GM12875 (cell line): ENCODE data around the gene THSD4.

ENCODE experiments used
- H3K4me3 ChIP-seq: one replicate; pipeline ENCODE4 v1.5.1; 2011; ENCODE audit warnings: low read depth, low read length, control low read depth
- CTCF ChIP-seq: IDR thresholded peaks from 2 replicates; pipeline ENCODE4 v1.5.1; 2011; ENCODE audit warnings: low read depth, mild to moderate bottlenecking, control low read depth, inconsistent platforms, low read length, moderate library complexity, borderline replicate concordance; ENCODE audit not compliant: insufficient read depth

THSD4 gene

GRCh38 chr15:71515375-71516186, 400.3 kb downstream of the THSD4 start:
- TF ChIP-seq CTCF = no peak

GRCh38 chr15:71517751-71518150, 402.5 kb downstream of the THSD4 start:
- H3K4me3 ChIP-seq = no peak overlapping the region
- no peak for TF ChIP-seq CTCF

More at GRCh38 chr15:71515375-71516186, 400.3 kb downstream of the THSD4 start:
- no peak overlapping the region for H3K4me3 ChIP-seq

- TF ChIP-seq CTCF = no peak
- no peak overlapping the region for H3K4me3 ChIP-seq
Observed at GRCh38 chr15:71518661-71519060, 403.4 kb downstream of the THSD4 start.

GRCh38 chr15:71526060-71526820, 411.0 kb downstream of the THSD4 start:
- H3K4me3 ChIP-seq = no peak overlapping the region
- no peak for TF ChIP-seq CTCF

GRCh38 chr15:71529361-71529760, 414.1 kb downstream of the THSD4 start:
- TF ChIP-seq CTCF = no peak
- no peak overlapping the region for H3K4me3 ChIP-seq

GRCh38 chr15:71530116-71530515, 414.8 kb downstream of the THSD4 start:
- no peak overlapping the region for H3K4me3 ChIP-seq
- no peak for TF ChIP-seq CTCF
